HG03432 (cell line): ENCODE data around the gene RASL11A.
A peak's percentile ranks its signal among the peaks of the same experiment; 100 is the strongest.

ENCODE experiments used
- ATAC-seq: cut with Tn5 transposase; IDR thresholded peaks from one replicate; pipeline ENCODE4 v1.9.1; 2021; ENCODE audit warnings: mild to moderate bottlenecking, moderate library complexity; ENCODE audit not compliant: unreplicated experiment

The RASL11A gene, protein sequence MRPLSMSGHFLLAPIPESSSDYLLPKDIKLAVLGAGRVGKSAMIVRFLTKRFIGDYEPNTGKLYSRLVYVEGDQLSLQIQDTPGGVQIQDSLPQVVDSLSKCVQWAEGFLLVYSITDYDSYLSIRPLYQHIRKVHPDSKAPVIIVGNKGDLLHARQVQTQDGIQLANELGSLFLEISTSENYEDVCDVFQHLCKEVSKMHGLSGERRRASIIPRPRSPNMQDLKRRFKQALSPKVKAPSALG

DNA sequence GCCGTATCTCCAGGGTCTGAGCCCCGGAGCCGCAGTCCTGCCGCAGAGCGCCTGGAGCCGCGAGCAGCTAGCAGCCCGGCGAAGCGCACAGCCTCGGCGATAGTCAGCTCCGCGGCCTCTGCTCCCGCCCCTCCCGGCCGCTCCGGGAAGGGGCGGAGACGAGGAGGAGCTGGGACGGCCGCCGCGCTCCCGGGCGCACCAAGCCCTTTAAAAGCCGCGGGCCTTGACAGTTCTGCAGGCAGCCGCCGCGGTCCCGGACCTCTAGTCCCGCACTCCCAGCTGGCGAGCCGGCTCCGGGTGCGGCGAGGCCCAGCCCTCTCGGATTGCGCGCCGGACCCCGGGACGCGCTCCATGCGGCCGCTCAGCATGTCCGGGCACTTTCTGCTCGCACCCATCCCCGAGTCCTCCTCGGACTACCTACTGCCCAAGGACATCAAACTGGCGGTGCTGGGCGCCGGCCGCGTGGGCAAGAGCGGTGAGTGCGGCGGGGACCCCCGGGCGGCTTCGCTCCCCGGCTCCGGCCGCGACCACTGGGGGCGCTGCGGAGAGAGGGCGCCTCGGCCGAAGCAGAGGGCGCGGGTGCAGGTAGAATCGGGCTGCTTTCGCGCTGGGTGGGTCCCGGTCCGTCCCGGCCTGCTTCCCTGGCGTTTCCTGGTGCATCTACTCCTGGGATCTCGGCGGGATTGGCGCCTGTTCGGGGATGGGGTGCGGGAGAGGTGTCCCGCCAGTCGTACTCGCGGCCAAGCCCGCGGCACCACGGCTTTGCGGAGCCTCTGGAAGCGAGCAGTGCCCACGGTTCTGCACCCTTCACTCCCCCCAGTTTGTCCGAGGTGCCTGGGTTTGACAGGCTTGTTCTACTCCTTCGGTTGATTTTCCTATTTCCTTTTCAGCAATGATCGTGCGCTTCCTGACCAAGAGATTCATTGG, at the start of gene RASL11A:
Gene RASL11A, plus strand, starts transcription at position 237 of the 927 bp plus-strand sequence. Its CDS starts 115 bp downstream, at position 352.
- peak; percentile 90 for ATAC-seq

DNA sequence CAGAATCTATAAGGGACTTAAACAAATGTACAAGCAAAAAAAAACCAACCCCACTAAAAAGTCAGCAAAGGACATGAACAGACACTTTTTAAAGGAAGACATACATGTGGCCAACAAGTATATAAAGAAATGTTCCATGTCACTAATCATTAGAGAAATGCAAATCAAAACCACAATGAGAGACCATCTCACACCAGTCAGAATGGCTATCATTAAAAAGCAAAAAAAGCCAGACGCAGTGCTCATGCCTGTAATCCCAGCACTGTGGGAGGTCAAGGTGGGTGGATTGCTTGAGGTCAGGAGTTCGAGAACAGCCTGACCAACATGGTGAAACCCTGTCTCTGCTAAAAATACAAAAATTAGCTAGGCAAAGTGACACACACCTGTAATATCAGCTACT, 48.5 kb upstream of the RASL11A start:
- ATAC-seq: peak; percentile 71

DNA sequence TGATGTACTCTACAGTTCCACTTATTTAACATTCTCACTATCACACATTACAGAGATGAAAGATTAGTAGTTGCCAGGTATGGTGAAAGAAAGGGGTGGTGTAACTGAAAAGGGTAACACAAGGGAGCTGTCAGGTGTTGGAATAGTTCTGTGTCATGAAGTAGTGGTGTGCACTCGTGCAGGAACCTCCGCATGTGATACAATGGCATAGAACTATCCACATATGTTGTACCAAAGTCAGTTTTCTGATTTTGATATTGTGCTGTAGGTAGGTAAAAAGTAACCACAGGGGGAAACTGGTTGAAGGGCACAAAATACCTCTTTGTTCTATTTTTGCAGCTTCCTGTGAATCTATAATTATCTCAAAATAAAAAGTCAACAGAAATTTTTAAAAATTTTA, 43.6 kb upstream of the RASL11A start:
- ATAC-seq: no peak

DNA sequence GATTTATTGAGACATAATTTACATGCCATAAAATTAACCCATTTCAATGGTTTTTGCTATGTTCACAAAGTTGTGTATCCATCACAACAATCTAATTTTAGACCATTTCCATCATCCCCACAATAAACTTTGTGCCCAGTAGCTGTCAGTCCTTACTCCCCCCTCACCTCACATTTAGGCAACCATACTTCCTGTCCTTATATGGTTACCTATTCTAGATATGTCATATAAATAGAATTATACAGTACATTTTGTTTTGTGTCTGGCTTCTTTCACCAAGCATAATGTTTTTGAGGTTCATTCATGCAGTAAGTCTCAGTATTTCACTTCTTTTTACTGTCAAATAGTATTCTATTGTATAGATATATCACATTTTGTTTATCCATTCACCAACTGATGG, 42.5 kb upstream of the RASL11A start:
- no peak for ATAC-seq

DNA sequence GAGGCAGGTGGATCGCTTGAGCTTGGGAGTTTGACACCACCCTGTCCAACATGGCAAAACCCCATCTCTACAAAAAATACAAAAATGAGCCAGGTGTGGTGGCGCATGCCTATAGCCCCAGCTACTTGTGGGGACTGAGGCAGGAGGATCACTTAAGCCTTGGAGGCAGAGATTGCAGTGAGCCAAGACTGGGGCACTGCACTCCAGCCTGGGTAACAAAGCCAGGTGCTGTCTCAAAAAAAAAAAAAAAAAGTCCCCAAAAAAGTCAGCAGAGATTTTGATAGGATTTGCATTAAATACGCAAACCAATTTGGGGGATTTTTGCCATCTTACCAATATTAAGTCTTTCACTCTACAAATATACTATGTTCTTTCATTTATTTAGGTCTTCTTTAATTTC, 41.0 kb upstream of the RASL11A start:
- no peak for ATAC-seq

DNA sequence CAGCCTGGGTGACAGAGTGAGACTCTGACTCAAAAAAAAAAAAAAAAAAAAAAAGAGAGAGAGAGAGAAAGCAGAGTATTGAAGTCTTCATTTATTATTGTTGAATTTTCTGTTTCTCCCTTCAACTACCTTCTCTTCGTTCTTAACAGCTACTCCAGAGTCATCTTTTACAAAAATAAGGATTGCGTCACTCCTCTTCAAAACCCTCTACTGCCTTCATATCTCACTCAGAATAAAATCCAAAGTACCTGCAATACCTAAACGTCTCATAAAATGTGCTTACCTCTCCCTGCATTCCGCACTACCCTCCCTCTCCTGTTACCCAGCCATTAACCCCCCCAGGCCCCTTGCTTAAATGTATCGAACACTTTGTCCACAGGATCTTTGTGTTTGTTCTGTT, 36.7 kb upstream of the RASL11A start:
- ATAC-seq: no peak

DNA sequence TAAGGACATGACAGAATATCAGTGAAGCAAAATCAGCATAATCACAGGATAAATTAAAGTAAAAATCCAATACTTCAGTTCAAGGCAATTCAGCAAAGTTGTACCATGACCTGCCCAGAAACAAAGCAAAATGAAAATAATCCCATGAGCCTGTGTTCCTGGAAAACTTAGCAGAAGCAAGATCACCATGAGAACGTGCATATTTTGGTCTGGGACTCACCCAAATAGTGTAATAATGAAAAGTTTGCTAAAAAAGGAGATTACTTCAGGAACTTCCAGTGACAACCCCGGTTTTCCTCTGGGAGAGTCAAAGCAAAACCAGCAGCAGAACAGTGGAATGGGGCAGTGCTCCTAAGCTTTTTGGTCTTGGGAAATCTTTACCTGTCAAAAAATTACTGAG, 34.2 kb upstream of the RASL11A start:
- no peak for ATAC-seq

DNA sequence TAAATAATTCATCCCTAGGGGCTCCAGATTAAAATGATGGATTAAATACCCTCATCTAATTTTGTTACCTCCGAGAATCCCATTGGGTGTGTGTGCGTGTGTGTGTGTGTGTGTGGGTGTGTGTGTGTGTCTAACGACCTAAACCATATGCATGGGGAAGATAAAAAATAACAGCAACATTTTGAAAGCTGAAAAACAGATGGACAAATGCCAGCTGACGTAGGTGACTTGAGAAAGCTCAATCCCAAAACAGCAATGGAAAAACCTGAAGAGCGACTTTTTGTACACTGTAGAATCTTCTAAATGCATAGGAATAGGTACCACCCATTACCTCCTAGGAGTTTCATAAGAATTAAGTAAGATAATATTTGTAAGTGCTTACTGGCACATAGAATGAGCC, 27.9 kb upstream of the RASL11A start:
- ATAC-seq: no peak

DNA sequence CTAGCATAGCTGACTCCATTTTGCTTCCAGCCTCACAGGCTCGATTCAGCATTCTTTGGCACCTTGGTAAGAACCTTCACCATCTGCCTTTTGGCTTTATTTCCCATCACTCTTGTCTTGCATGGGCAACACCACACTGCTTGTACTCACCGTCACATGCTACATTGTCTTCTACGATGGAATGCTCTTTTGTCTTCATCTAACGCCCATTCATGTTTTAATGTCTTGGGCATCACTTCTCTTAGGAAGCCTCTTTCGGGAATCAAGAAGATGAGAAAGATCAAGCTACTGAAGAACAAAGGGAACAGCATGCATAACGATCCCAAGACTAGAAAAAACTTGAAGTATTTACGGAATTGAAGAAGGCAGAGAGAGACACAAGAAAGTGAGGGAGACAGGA, 25.0 kb upstream of the RASL11A start:
- ATAC-seq: no peak

DNA sequence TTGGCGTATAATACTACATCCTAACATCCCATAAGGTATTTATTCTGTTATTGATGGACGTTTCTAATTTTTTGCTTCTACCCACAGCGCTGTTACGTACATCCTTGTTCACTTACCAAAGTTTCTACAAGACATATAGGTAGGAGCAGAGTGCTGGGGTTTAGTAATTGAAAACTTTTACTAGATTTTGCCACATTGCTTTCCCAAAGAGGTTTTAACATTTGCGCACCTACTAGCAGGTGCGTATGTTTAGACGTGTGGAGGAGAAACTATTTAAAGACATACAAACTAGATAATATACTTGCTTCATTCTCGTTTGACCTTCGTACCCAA, 19.8 kb upstream of the RASL11A start:
- ATAC-seq: peak; percentile 10

DNA sequence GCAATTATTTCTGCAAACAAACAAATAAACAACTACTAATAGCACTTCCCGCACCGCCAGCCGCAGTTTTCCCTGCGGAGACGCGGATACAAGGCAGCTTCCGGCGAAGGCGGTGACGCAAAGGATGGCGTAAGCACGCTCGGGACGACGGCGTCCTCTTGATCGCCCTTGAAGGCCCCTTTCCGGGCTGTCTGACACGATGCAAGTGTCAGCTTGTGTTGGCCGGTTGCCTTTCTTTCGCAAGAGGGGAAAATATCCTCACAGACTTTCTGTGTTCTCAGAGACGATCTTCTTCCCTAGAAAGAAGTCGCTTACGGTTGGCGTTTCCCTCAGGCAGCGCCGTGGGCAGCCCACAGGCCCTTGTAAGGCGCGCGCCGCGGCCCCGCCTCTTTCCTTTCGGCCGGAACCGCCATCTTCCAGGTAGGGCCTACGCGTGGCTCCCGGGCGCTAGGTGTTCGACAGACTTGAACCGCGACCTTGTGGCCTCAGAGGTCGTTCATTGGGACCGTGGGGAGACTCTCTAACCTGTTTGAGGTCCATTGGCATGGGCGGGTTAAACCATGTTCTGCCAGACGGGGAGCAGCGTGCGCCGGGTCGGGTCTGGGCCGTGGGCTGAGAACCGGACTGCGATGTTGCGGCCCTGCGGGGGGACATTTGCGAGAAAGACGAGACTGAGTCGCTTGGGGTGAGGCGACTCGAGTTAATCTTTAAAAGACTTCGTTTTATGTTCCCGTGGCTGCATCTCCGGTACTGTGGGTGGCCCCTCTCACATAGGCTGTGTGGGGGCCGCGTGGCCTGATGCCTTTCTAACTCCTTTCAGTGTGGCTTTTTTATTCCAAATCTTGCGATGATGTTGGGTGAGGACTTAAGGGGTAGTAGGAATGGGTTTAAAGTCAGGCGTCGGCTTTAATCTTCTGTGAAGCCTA, 19.2 kb upstream of the RASL11A start, which contains the start of gene RPL21:
Gene RPL21, plus strand, starts transcription at position 393 of the 926 bp plus-strand sequence. CDS start 2,219 bp downstream, outside the sequence.
- peak; percentile 96 for ATAC-seq

DNA sequence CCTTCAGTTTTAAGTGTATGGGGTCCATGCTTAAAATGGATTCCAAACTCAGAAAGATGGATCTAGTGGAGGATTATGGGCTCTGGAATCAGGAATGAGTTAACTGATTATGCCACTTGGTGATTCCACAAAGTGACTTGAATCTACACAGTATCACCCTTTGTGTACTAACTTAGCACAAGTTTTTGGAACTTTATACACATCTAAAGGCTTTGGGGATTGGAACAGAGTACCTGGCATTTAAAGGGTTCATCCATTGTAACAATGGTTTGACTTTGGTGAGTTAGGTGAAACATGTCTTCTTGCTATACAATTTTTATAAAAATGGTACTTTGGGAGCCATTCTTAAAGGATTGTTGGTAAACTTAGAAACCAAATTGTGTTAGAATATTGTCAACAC, 18.2 kb upstream of the RASL11A start:
- no peak for ATAC-seq

DNA sequence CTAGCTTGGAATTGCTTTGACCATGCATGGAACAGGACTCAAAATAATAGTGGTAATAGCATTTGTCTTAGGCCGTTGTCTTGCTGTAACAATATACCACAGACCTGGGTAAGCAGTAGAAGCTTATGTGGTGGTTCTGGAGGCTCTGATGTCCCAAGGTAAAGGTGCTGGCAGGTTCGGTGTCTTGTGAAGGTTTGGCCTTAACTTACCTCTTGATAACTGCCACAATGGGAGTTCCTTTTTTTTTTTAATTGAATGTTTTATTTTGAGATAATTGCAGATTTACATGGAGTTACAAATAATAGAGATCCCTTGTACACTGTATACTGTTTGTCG, 13.4 kb upstream of the RASL11A start:
- no peak for ATAC-seq

DNA sequence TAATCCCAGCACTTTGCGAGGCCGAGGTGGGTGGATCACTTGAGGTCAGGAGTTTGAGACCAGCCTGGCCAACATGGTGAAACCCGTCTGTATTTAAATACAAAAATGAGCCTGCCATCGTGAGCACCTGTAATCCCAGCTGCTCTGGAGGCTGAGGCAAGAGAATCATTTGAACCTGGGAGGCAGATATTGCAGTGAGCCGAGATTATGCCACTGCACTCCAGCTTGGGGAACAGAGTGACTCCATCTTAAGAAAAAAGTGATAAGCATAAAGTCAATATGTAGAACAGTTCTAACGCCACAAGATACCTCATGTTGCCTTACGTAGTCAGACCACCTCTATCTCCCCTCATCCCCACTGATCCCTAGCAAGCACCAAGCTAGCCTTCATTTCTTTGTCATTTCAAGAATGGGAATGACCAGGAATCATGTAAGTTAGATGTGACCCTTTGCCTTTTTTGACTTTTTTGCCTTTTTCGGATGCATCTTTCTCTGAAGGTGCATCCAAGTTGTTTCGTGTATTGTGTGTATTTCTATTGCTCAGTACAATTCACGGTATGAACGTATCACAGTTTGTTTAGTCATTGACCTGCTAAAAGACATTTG, 12.9 kb upstream of the RASL11A start:
- ATAC-seq: no peak

DNA sequence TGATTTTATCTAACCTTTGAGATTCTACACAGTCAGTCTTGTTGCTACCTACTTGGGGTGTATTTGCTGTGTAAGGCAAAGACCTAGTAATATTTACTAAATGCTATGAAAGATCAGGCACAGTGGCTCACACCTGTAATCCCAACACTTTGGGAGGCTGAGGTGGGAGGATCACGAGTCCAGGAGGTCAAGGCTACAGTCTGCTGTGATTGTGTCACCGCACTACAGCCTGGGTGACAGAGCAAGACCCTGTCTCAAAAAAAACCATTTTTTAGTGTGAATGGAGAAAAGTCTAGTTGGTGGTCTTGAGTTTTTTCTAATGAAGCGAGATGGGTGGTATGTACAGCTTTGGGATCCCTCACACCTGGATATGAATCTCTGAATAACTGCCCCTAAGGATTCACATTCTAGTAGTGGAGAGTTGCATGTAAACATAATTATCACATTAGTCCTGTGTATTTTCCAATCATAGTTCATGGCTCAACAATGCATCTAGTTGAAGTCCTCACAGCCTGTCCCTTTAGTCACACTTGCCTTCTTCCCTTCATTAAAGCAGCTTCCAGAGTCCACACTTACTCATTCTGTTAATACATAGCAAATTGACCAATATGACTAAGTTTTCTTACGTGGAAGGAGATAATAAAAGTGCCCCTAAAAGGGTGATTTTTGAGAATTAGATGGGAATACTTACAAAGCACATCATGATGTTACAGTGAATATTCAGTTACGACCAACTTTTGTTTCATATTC, 11.8 kb upstream of the RASL11A start:
- no peak for ATAC-seq

DNA sequence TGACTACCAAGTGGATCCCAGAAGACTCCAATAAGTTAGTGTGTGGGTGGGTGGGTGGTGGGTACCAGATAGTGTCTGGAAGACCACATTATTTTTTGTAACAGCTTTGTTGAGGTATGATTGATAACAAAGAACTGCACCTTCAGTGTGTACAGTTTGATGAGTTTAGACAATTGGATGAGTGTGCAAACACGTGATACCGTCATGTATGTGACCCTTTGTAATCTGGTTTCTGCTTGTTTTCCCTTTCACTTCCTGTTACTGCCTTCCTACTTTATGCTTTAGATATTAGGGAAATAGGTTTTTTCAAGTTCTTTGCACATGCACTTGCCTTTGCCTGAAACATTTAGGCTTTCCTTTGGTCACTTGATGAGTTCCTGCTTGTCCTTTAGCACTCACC, 10.8 kb upstream of the RASL11A start:
- ATAC-seq: no peak

DNA sequence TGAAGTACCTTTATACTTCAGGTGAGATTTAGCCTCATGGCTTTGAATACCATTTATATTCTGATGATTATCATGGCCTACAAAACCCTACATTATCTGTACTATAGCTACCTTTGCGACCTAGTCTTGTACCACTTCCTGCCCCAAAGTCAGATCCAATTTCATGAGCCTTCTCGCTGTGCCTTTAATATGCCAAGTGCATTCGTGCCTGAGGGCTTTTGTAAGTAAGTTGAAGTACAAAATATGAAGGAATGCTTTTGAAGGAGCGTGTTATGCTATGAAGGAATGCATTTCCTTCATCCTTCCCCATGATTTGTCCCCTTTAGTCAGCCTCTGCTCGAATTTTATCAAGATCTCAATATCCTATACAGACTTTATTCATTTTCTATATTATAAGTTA, 9.2 kb upstream of the RASL11A start:
- ATAC-seq: no peak

DNA sequence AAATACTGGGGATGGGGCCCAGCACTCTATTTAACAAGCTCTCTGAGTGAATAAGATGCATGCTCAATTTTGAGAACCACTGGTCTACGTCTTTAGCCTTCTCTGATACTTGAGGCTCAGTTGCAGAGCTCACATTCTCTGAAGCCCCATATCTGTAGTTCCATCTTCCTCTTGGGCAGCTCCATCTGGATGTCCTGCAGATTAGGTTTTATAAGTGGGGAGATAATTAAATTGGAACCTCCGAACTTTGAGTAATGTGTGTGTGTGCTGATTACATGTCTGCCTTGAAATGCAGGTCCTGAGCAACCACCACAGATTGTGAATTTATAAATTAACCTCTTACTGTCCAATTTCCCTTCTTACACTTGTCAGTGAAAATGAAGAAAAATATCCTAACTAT, 7.2 kb upstream of the RASL11A start:
- ATAC-seq: no peak

DNA sequence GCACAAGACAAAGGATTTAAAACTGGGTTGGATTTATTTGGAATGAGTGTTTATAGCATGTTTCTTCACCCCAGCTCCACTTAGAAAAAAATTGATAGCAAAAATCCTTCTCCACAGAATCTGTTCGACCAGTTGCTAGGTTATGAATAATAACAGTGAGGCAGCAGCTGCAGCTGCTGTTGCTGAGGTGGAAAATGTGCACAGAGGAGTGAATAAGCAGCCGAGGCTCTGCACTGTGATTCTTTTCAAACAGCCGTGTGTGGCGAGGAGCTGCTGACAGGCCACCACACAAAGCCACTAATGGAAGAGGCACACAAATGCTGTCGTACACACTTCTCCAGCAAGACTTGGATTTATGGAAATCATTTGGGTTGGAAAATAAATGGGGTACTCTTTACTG, 6.4 kb upstream of the RASL11A start:
- no peak for ATAC-seq

DNA sequence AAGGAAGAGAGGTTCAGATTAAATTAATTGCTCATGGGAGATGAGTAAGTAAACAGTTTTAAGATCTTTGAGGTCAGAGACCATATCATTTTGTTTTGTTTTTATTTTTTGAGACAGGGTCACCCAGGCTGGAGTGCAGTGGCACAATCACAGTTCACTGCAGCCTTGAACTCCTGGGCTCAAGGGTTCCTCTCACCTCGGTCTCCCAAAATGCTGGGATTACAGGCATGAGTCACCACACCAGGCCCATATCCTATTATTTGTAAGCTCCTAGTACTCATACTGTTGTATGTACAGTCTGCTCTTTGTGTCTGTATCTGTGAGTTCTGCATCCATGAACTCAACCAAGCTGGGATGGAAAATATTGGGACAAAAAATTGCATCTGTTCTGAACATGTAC, 6.0 kb upstream of the RASL11A start:
- ATAC-seq: no peak
